ENCODE data around the gene KCTD16.
A peak's percentile ranks its signal among the peaks of the same experiment; 100 is the strongest.

KCTD16 gene

GRCh38 chr5:144297081-144297480 is 126.4 kb downstream of the KCTD16 start:
- DNase-seq = no peak

DNA sequence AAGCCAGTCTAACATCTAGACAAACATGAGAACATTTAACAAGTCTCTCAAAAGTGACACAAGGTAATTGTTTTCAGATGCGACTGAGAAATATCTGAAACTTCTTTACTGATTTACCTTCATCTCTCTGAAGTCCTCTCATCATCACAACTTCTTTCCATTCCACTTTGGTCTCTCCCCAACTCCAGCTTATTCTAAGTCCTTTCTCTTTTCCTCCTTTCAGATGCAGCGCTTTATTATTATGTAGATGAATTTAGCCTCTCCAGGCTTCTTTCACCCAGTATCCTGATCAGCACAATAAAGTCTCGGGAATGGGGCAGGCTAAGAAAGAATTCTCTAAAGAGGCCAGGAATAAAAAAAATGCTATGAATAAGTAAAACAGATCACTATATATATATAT is 128.0 kb downstream of the KCTD16 start:
- no peak for DNase-seq

GRCh38 chr5:144304688-144305087 is 134.0 kb downstream of the KCTD16 start:
- DNase-seq = no peak

- DNase-seq = no peak
Observed at GRCh38 chr5:144307736-144308135, 137.1 kb downstream of the KCTD16 start.

- no peak for DNase-seq
Observed at GRCh38 chr5:144308174-144308573, 137.5 kb downstream of the KCTD16 start.

GRCh38 chr5:144308906-144309670 is 138.4 kb downstream of the KCTD16 start:
- DNase-seq = no peak

GRCh38 chr5:144310621-144311020 is 139.9 kb downstream of the KCTD16 start:
- no peak for DNase-seq

DNA sequence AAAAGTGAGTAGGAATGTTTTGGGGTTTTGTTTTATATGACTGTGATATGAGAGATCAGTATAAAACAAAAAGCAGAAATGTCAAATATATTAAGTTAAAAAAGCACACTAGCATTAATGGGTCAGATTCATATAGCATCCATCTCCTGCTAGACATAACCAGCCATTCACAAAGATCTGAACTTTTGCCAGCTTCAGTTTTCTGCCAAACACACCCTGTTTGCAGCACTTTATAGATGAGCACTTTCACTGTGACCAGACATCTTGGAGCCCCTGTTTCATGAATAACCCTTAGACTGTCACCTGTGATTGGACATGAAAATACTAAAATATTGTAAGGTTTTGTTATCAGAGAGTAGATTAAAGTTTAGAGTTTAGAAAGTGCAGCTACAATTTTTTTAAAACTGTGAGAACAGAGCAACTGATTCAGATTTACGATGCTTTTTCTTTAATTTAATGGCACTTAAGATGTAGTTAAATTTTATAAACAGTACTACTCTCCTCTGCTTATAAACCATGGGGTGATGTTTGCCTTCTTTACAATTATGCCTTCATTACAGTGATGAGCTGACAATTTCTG is 142.6 kb downstream of the KCTD16 start:
- no peak for DNase-seq

- peak; percentile 16 for DNase-seq
Observed at GRCh38 chr5:144315026-144315425, 144.4 kb downstream of the KCTD16 start.

GRCh38 chr5:144315994-144316634 is 145.4 kb downstream of the KCTD16 start:
- peak; percentile 63 for DNase-seq

- no peak for DNase-seq
Observed at GRCh38 chr5:144318011-144318410, 147.3 kb downstream of the KCTD16 start.

GRCh38 chr5:144318460-144318859 is 147.8 kb downstream of the KCTD16 start:
- DNase-seq = no peak

DNA sequence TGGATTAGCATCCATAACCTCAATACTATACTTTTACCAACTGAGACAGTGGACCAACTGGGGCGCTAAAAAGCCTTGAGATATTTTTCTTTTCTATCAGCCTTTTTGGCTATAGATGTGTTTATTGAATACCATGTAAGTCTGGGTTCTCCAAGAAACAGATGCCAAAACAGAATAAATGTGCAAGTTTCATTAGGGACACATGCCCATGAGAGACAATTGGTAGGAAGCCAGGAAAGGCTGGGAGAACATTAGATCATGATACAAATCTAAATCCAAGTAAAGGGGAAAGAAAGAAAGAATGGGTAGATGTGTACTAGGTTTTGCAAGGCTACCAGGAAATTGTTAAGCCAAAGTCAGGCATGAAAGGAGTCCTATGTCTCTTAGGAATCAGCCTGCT is 152.5 kb downstream of the KCTD16 start:
- DNase-seq = no peak

- no peak for DNase-seq
Observed at GRCh38 chr5:144325532-144325931, 154.9 kb downstream of the KCTD16 start.

- peak; percentile 82 for DNase-seq
Observed at GRCh38 chr5:144328494-144328893, 157.8 kb downstream of the KCTD16 start.

DNA sequence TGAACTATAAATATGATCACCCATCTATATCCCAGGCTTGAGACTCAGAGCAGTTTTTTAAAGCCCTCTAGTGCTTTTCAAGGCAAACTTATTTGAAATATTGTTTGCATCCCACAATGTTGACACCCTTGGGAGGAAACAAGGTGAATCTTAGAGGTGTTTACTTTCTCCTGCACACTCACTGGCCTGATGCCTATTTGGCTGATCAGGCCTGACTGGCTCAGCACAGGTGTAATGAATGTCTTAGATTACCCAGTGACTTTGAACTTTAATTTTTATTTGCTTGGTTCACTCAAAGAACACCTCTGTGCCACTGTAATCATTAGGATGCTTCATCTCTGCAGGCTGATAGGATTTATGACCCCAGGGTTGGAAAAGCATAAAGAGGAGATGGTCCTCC is 158.3 kb downstream of the KCTD16 start:
- no peak for DNase-seq

GRCh38 chr5:144329681-144330080 is 159.0 kb downstream of the KCTD16 start:
- no peak for DNase-seq

GRCh38 chr5:144331361-144331760 is 160.7 kb downstream of the KCTD16 start:
- DNase-seq = no peak

- no peak for DNase-seq
Observed at GRCh38 chr5:144332265-144332664, 161.6 kb downstream of the KCTD16 start.

DNA sequence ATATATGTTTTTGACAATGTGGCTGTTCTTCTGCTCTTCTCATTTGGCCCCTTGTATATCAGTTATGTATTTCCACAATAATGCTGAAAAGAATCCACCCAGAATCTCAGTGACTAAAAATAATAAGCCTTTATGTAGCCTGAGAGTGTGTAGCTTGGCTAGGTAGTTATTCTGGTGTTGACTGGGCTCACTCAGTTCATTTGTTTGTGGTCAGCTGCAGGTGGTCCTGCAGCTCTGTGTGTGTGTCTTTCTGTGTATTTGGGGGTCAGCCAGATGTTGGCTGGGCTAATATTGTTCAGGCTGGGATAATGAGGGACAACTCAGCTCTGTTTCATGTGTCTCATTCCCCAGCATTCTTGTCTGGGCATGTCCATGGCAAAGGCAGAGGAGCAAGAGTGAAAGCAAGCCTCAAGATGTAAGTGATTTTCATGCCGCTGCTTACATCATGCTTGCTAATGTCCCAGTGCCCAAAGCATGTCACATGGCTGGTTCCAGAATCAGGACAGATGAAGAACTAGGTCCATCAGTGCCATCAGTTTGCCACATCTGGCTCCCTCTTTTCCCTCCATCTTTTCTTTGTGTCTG is 162.8 kb downstream of the KCTD16 start:
- no peak for DNase-seq

DNA sequence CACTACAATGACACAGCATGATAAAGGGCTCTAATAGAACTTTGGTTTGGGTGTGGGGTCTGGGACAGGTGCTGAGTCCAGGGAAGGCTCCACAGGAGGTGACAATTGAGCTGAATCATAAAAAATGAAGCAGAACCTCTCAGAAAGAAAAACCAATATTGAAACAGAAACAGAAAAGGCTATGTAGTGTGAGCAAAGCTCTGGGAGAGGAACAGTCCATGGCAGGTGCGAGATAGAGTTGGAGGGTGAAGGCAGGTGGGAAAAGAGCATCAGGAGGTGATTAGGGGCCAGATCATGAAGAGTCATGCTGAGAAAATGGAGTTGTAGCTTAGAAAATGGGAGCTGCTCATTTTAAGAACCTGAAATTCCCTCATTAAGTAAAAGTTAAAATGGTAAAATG is 164.9 kb downstream of the KCTD16 start:
- DNase-seq = peak; percentile 84

DNA sequence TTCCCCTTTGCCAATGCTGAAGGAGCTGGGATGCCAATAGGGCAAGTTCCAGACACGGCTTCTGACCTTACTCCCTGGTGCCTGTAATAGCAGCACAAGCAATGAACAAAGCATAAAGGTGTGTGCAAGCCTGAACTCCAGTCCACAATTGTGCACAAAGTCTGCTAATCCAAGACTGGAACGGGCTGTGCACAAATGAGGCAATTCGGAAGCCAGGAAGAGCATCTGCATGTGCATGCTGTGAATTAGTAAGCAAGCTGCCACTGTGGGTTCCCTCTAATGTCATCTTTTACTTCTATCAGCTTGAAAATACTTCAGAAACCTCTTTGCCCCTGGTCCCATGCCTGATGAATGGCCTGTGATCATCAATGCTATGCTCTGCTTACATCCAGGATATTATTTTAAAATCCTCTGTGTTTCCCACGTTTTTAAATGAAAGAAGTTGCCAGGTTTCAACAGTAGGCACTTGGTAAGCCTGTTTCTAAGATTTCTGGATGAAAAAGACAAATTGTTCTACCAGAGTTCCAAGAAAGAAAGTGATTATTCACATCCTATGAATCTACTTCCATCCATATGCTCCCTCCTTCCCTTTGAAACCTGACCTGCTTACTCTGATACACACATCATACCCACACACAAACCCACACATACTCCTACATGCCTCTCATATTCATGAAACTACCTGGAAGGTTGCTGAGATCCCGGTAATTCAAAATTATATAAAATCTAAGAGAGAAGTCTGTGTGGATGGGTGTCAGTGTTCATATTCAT is 165.7 kb downstream of the KCTD16 start:
- no peak for DNase-seq

- no peak for DNase-seq
Observed at GRCh38 chr5:144352330-144352729, 181.7 kb downstream of the KCTD16 start.
